ENCODE data around the gene VOPP1. TPM values are rescaled to one million over a fixed set of nuclear protein-coding genes. Genes with fewer than 3 reads are reported as not detected.

The VOPP1 gene
- total RNA-seq, 2 donors from 2014 or later = 70.3 to 73.4 TPM

DNA sequence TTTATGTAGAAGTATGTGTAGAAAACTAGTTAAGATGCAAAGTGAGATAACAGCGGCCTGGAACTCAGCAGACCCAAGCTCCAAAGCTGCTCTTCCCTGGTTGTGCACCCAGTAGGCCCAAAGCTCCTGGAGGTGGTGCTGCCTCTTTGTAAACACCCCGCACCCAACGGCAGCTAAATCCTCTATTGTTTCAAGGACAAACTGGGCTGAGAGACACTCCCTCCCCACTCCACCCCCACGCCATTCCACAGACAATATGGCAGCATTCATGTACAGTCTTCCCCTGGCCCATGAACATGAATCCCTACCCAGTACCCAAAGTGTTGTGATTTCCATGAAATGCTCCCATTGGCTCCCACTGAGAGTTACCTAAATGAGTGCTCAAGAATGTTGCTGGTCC lies 73.5 kb downstream of the VOPP1 start:
- H3K9ac ChIP-seq (ENCODE audit: low read depth in 2 of 2, low read length in 2 of 2) = no peak overlapping the region
- peaks cover 7% of the 10 kb centered on the region for H3K36me3 ChIP-seq
- no peak overlapping the region for H3K27ac ChIP-seq
- no peaks in the 10 kb centered on the region for H3K4me1 ChIP-seq
- H3K9me3 ChIP-seq = no peaks in the 10 kb centered on the region
- H3K4me3 ChIP-seq = no peak overlapping the region
- intact Hi-C loops (cut with DNase I) = no loop called here
- H3K27me3 ChIP-seq = no peaks in the 10 kb centered on the region
- no peak for DNase-seq
- TF ChIP-seq, protein P1, sequence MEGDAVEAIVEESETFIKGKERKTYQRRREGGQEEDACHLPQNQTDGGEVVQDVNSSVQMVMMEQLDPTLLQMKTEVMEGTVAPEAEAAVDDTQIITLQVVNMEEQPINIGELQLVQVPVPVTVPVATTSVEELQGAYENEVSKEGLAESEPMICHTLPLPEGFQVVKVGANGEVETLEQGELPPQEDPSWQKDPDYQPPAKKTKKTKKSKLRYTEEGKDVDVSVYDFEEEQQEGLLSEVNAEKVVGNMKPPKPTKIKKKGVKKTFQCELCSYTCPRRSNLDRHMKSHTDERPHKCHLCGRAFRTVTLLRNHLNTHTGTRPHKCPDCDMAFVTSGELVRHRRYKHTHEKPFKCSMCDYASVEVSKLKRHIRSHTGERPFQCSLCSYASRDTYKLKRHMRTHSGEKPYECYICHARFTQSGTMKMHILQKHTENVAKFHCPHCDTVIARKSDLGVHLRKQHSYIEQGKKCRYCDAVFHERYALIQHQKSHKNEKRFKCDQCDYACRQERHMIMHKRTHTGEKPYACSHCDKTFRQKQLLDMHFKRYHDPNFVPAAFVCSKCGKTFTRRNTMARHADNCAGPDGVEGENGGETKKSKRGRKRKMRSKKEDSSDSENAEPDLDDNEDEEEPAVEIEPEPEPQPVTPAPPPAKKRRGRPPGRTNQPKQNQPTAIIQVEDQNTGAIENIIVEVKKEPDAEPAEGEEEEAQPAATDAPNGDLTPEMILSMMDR (IDR thresholded peaks at IDR 0.05) = no peak

DNA sequence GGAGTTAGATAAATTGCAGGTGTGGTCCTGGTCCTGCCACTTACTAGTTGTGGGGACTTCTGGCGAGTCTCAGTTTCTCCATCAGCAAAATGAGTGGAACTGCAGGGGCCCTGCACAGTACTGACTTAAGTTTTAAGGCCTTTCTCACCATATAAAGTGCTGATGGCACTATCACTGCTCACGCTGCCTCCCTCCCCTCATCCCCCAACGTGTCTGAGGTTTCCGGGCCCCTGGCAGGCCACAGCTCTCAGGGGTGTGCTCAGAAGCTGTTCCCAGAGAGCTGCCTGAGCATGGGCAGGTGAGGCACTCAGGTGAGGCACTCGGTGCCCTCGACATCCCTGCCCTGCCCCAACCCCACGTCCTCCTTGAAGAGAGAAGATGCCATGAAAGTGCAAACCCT lies 74.2 kb downstream of the VOPP1 start:
- no peaks in the 10 kb centered on the region for H3K9me3 ChIP-seq
- H3K4me3 ChIP-seq = no peak overlapping the region
- no peak for DNase-seq
- no peak overlapping the region for H3K9ac ChIP-seq (ENCODE audit: low read depth in 2 of 2, low read length in 2 of 2)
- no peaks in the 10 kb centered on the region for H3K27me3 ChIP-seq
- H3K4me1 ChIP-seq = no peaks in the 10 kb centered on the region
- H3K36me3 ChIP-seq = peaks cover 7% of the 10 kb centered on the region
- intact Hi-C loops (cut with DNase I) = no loop called here
- TF ChIP-seq, protein P1 (IDR thresholded peaks at IDR 0.05) = no peak
- no peak overlapping the region for H3K27ac ChIP-seq

DNA sequence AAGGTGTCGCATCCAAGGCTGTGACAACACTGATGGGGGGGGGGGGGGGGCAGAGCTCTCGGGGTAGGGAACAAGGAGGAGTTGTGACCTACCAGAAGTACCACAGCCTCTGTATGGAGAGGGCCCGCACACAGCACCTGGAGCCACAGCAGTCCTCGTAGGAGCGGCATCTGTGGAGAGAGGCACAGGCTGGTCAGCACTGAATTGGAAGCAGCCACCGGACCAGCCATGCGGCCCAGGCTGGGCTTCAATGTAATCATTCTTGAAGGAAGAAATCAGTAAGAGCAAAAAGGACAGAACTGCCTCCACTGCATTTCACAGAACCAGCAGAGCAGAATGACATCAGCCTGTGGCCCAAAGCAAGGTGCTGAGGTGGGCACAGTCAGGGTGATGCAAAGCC lies 74.8 kb downstream of the VOPP1 start:
- no peak for DNase-seq
- Histone ChIP-seq H3K4me3 (no peak overlapping the region), H3K27me3 (no peaks in the 10 kb centered on the region), H3K4me1 (no peaks in the 10 kb centered on the region), H3K36me3 (peaks cover 7% of the 10 kb centered on the region), H3K9ac (ENCODE audit: low read depth in 2 of 2, low read length in 2 of 2) (no peak overlapping the region), H3K27ac (no peak overlapping the region), H3K9me3 (no peaks in the 10 kb centered on the region)
- TF ChIP-seq, protein P1 (IDR thresholded peaks at IDR 0.05) = no peak
- intact Hi-C loops (cut with DNase I) = no loop called here

DNA sequence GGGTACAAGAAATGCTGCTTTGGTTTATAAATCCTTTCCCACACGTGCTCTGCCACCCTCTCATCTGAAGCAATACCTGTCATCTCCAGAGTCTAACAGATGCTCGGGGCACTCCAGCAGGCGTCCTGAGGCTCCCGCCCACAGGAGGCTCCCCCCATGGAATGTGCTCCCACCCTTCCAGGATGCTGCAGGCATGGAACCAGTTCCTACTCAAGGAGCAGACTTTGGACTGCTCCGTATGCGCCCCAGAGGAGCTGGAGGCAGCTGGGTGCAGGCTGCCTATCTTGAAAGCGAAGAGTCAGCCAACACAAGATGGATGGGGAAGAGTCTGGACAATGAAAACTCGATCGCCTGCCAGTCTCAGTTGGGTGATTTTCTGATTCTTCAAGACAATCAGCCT lies 75.4 kb downstream of the VOPP1 start:
- peaks cover 7% of the 10 kb centered on the region for H3K36me3 ChIP-seq
- no peaks in the 10 kb centered on the region for H3K4me1 ChIP-seq
- DNase-seq = no peak
- H3K9me3 ChIP-seq = no peaks in the 10 kb centered on the region
- H3K4me3 ChIP-seq = no peak overlapping the region
- intact Hi-C loops (cut with DNase I) = no loop called here
- H3K27me3 ChIP-seq = no peaks in the 10 kb centered on the region
- H3K9ac ChIP-seq (ENCODE audit: low read depth in 2 of 2, low read length in 2 of 2) = no peak overlapping the region
- TF ChIP-seq, protein P1 (IDR thresholded peaks at IDR 0.05) = no peak
- no peak overlapping the region for H3K27ac ChIP-seq

DNA sequence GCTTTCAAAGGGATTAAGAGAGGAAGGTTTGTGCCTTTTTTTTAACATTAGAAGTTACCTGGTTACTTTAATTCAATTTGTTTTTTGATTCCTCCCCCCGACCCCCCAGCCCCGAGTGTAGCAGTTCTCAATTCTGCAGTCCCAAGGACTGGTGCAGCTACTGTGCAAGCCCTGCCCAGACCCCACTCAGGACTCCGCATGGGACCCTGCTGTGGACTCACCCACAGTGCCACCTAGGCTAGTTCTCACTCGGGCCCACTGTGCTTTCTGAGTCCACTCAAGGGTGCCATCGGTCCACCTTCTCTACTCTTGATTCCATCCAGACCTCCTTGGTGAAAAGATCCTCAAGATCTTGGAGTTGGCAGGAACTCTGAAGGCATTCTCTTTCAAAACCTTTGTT lies 77.4 kb downstream of the VOPP1 start:
- no peaks in the 10 kb centered on the region for H3K9me3 ChIP-seq
- TF ChIP-seq, protein P1 (IDR thresholded peaks at IDR 0.05) = no peak
- H3K9ac ChIP-seq (ENCODE audit: low read depth in 2 of 2, low read length in 2 of 2) = no peak overlapping the region
- intact Hi-C loops (cut with DNase I) = no loop called here
- no peak for DNase-seq
- H3K4me1 ChIP-seq = no peaks in the 10 kb centered on the region
- H3K36me3 ChIP-seq = peaks cover 7% of the 10 kb centered on the region
- no peak overlapping the region for H3K27ac ChIP-seq
- H3K27me3 ChIP-seq = no peaks in the 10 kb centered on the region
- H3K4me3 ChIP-seq = no peak overlapping the region

DNA sequence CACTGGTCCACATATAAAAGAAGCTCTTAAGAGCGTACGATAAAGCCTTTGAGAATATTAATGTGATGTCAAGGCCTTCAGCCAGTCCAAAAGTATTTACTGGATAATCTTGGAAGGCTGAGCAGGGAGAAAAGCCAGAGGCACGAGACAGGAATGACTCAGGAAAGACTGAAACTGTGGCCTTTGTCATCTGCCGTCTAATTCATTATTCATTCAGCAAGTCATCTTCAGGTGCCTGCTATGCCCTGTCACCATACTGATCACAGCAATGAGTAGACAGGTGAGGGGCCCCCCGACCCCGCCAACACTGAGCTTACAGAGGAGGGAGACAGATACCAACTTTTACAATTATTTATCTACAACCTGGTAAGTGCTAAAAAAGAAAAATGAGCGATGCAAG lies 78.9 kb downstream of the VOPP1 start:
- no peak overlapping the region for H3K9ac ChIP-seq (ENCODE audit: low read depth in 2 of 2, low read length in 2 of 2)

More for the DNA sequence above, 78.9 kb downstream of the VOPP1 start:
- Histone ChIP-seq H3K36me3 (peaks cover 16% of the 10 kb centered on the region), H3K27ac (no peak overlapping the region), H3K27me3 (no peaks in the 10 kb centered on the region), H3K9me3 (no peaks in the 10 kb centered on the region), H3K4me3 (no peak overlapping the region), H3K4me1 (no peaks in the 10 kb centered on the region)
- intact Hi-C loops (cut with DNase I) = no loop called here
- no peak for DNase-seq
- TF ChIP-seq, protein P1 (IDR thresholded peaks at IDR 0.05) = no peak
